ENCODE results near the gene ABCD3. TPM values are rescaled to one million over a fixed set of nuclear protein-coding genes. Genes with fewer than 3 reads are reported as not detected.

ABCD3 gene
- total and polyA plus RNA-seq, 2 of the 4 experiments (the other 2 are of a cell fraction): 13.6 to 32.6 TPM

- no peak overlapping the region for H3K4me3 ChIP-seq (ENCODE audit: insufficient read depth, low read depth, low read length)
- no peak overlapping the region for H2AK5ac ChIP-seq (ENCODE audit: low read depth, low read length)
- H3K79me1 ChIP-seq (ENCODE audit: low read depth in 1 of 2, low read length in 2 of 2): no peaks in the 10 kb centered on the region
- no peak overlapping the region for H4K91ac ChIP-seq (ENCODE audit: insufficient read depth, low read depth, low read length)
- no peak overlapping the region for H2AK9ac ChIP-seq (replicated peaks; ENCODE audit: low read depth, low read length, poor library complexity)
- intact Hi-C loops (cut with micrococcal nuclease): no loop called here
- 0 out of 2 replicates have a peak, but pooled peaks cover 3% of the 10 kb centered on the region for H3K9me1 ChIP-seq (ENCODE audit: insufficient read depth, low read length)
- H3K4me2 ChIP-seq (ENCODE audit: low read depth, low read length): no peak overlapping the region
- no peak overlapping the region for H2BK20ac ChIP-seq (ENCODE audit: low read depth, low read length)
- in situ Hi-C loops (cut with MboI; ENCODE audit: low sequenced_read_pairs): no loop called here
- ATAC-seq (ENCODE audit: low read depth): no peak
- no peaks in the 10 kb centered on the region for H4K20me1 ChIP-seq (ENCODE audit: insufficient read depth, low read length)
- CTCF ChIA-PET: no interaction called here
- H4K5ac ChIP-seq (ENCODE audit: low read depth, low read length): no peak overlapping the region
- H3K56ac ChIP-seq (ENCODE audit: extremely low read depth, insufficient read depth, low read length): no peak overlapping the region
- peaks cover 1% of the 10 kb centered on the region; the same call in 1 of the 2 replicates for H3K4me1 ChIP-seq (ENCODE audit: control insufficient read depth, insufficient read depth, low read length)
- BruUV-seq (replicated peaks): no TSS peak
- dilution Hi-C loops (cut with HindIII; ENCODE audit: low sequenced_read_pairs, unreplicated experiment): no loop called here
- H2AFZ ChIP-seq (replicated peaks; ENCODE audit: low read length, poor library complexity): no peak overlapping the region
- no peak for TF ChIP-seq RCOR1 (IDR thresholded peaks at IDR 0.05; ENCODE audit: insufficient replicate concordance, low read length)
- TF ChIP-seq MAFK (IDR thresholded peaks at IDR 0.05; ENCODE audit: low read depth, low read length): no peak
- no peak for TF ChIP-seq FOS (IDR thresholded peaks at IDR 0.05; ENCODE audit: low read depth, low read length)
- TF ChIP-seq MAZ (IDR thresholded peaks at IDR 0.05; ENCODE audit: borderline replicate concordance, low read depth, low read length): no peak
- TF ChIP-seq SMC3 (IDR thresholded peaks at IDR 0.05; ENCODE audit: low read depth, low read length): no peak
- TF ChIP-seq POLR2A (IDR thresholded peaks at IDR 0.05; ENCODE audit: low read depth, low read length): no peak
- no peak for TF ChIP-seq CEBPB (IDR thresholded peaks at IDR 0.05; ENCODE audit: low read depth, low read length)
- TF ChIP-seq NFE2L2 (IDR thresholded peaks at IDR 0.05; ENCODE audit: low read depth, low read length): no peak
- TF ChIP-seq, protein P1, sequence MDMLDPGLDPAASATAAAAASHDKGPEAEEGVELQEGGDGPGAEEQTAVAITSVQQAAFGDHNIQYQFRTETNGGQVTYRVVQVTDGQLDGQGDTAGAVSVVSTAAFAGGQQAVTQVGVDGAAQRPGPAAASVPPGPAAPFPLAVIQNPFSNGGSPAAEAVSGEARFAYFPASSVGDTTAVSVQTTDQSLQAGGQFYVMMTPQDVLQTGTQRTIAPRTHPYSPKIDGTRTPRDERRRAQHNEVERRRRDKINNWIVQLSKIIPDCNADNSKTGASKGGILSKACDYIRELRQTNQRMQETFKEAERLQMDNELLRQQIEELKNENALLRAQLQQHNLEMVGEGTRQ (IDR thresholded peaks at IDR 0.05; ENCODE audit: low read depth, low read length): no peak
- H2BK15ac ChIP-seq (ENCODE audit: low read depth, low read length): no peak overlapping the region
- POLR2A ChIA-PET (ENCODE audit: unreplicated experiment): no interaction called here
- no peak overlapping the region for H3K4ac ChIP-seq (ENCODE audit: low read depth, low read length)
- H3K36me3 ChIP-seq (ENCODE audit: control insufficient read depth, insufficient read depth, low read length): no peaks in the 10 kb centered on the region
- no peaks in the 10 kb centered on the region for H3K9me3 ChIP-seq (ENCODE audit: control insufficient read depth, insufficient read depth, low read length)
- DNase-seq: no peak
- peaks cover 2% of the 10 kb centered on the region; the same call in 1 of the 2 replicates for H3K27me3 ChIP-seq (ENCODE audit: control insufficient read depth, insufficient read depth, low read length)
- no peak overlapping the region for H3K18ac ChIP-seq (ENCODE audit: low read depth, low read length)
- WGBS, 2 experiments (ENCODE audit: extremely low coverage in 2 of 2, insufficient read length in 1 of 2): no CpG with 5 or more reads among the region's 2 CpGs
- H3K27ac ChIP-seq (ENCODE audit: insufficient read depth, low read length): no peak overlapping the region
- no peak overlapping the region for H3K23ac ChIP-seq (ENCODE audit: low read depth, low read length)
- no peak overlapping the region for H2BK5ac ChIP-seq (ENCODE audit: low read depth, low read length, poor library complexity, severe bottlenecking)
- H3K9ac ChIP-seq (ENCODE audit: low read depth, low read length): no peak overlapping the region
- no peak overlapping the region for H3K14ac ChIP-seq (replicated peaks; ENCODE audit: low read depth, low read length)
- H2BK120ac ChIP-seq (ENCODE audit: low read depth, low read length): no peak overlapping the region
- no peak overlapping the region for H4K8ac ChIP-seq (ENCODE audit: low read depth in 2 of 2, low read length in 2 of 2)
Measured at GRCh38 chr1:94385308-94385929, 32.8 kb upstream of the ABCD3 start.
